ENCODE measurements around the gene DCAF4L1. TPM values are rescaled to one million over a fixed set of nuclear protein-coding genes. Genes with fewer than 3 reads are reported as not detected.

The DCAF4L1 gene
- polyA plus RNA-seq, 1 donor (not counting 4 experiments of a cell fraction or from before 2014, with no cell fraction given) = 0.75 TPM

DNA sequence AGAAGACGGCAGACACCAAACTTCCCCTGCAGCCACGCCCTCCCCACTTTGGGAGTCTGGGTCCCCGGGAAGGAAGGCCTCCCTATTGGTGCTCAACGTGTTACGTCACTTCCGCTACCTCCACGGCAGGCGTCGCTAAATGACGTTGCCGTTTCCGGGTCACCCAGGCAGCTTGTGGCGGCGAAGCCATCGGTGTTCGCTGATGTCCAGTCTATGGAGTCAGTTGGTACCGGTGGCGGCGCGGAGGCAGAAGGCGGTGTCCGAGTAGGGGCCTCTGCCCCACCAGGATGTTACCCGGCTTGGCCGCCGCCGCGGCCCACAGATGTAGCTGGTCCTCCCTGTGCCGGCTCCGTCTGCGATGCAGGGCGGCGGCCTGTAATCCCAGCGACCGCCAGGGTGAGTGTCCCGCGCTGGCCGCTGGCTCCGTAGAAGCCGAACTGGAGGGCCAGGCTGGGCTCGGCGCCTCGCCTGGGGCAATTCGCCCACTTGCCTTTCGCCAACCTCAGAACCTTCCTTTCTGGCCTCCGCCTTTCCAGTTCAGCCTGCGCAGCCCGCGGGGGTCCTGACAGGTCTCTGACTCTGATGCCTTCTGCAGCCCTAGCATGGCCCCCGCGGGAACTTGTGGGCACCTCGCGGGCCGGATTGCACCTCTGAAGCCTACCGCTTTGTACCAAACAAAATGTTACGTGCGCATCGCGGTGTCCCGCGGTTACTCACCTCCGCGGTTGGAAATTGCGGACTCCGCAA is 9.0 kb downstream of the DCAF4L1 start, which contains the start of gene SLC30A9:
Gene SLC30A9 (plus strand): TSS at position 166 of the 747 bp plus-strand sequence. CDS start 122 bp downstream, at position 288.
- H3K27ac ChIP-seq (ENCODE audit: control insufficient read depth, insufficient read depth, low read length) = peak within 1 kb of the TSS; percentile 75
- H2AFZ ChIP-seq (ENCODE audit: control insufficient read depth, low read length) = peak within 1 kb of the TSS; percentile 95
- H3K36me3 ChIP-seq (ENCODE audit: control insufficient read depth in 2 of 2, extremely low read depth in 1 of 2, insufficient read depth in 2 of 2, low read length in 2 of 2) = no peaks in the 10 kb centered on the region
- FAIRE-seq = peak; percentile 95
- no peak for TF ChIP-seq EZH2 (IDR thresholded peaks at IDR 0.05; ENCODE audit: low read length)
- TF ChIP-seq, protein P1, sequence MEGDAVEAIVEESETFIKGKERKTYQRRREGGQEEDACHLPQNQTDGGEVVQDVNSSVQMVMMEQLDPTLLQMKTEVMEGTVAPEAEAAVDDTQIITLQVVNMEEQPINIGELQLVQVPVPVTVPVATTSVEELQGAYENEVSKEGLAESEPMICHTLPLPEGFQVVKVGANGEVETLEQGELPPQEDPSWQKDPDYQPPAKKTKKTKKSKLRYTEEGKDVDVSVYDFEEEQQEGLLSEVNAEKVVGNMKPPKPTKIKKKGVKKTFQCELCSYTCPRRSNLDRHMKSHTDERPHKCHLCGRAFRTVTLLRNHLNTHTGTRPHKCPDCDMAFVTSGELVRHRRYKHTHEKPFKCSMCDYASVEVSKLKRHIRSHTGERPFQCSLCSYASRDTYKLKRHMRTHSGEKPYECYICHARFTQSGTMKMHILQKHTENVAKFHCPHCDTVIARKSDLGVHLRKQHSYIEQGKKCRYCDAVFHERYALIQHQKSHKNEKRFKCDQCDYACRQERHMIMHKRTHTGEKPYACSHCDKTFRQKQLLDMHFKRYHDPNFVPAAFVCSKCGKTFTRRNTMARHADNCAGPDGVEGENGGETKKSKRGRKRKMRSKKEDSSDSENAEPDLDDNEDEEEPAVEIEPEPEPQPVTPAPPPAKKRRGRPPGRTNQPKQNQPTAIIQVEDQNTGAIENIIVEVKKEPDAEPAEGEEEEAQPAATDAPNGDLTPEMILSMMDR (optimal IDR thresholded peaks at IDR 0.05 in 1 of 3, IDR thresholded peaks at IDR 0.05 in 1 of 3, conservative IDR thresholded peaks at IDR 0.05 in 1 of 3; ENCODE audit: extremely low read depth in 1 of 3, insufficient read depth in 2 of 3, low read length in 3 of 3) = peak in 1 of 3 experiments; percentile 20
- no peaks in the 10 kb centered on the region for H3K9me1 ChIP-seq (ENCODE audit: control insufficient read depth, extremely low read depth, insufficient read depth, low read length)
- no peaks in the 10 kb centered on the region for H3K27me3 ChIP-seq (ENCODE audit: control insufficient read depth, extremely low read depth, insufficient read depth, low read length)
- peak within 1 kb of the TSS; percentile 87 for H3K9ac ChIP-seq (ENCODE audit: control insufficient read depth, extremely low read depth, insufficient read depth, low read length)
- H3K4me1 ChIP-seq (ENCODE audit: control insufficient read depth, extremely low read depth, insufficient read depth, low read length) = peaks cover 13% of the 10 kb centered on the region
- H3K4me3 ChIP-seq (ENCODE audit: control insufficient read depth in 2 of 3, extremely low read depth in 1 of 3, insufficient read depth in 2 of 3, low read depth in 1 of 3, low read length in 3 of 3) = peak within 1 kb of the TSS; percentile 91 to 100 (median 92)
- peaks cover 46% of the 10 kb centered on the region for H3K79me2 ChIP-seq (ENCODE audit: control insufficient read depth, insufficient read depth, low read length)
- peak within 1 kb of the TSS; percentile 98 for H3K4me2 ChIP-seq (ENCODE audit: control insufficient read depth, extremely low read depth, insufficient read depth, low read depth, low read length)
- no peaks in the 10 kb centered on the region for H3K9me3 ChIP-seq (ENCODE audit: control insufficient read depth, low read depth, low read length)
- DNase-seq (ENCODE audit: low read depth, low spot score) = peak; percentile 49
- dilution Hi-C loops (cut with MboI; ENCODE audit: extremely low pct_ligation_motif_present, low sequenced_read_pairs) = no loop called here
- no peaks in the 10 kb centered on the region for H4K20me1 ChIP-seq (ENCODE audit: control insufficient read depth, extremely low read depth, insufficient read depth, low read length)

DNA sequence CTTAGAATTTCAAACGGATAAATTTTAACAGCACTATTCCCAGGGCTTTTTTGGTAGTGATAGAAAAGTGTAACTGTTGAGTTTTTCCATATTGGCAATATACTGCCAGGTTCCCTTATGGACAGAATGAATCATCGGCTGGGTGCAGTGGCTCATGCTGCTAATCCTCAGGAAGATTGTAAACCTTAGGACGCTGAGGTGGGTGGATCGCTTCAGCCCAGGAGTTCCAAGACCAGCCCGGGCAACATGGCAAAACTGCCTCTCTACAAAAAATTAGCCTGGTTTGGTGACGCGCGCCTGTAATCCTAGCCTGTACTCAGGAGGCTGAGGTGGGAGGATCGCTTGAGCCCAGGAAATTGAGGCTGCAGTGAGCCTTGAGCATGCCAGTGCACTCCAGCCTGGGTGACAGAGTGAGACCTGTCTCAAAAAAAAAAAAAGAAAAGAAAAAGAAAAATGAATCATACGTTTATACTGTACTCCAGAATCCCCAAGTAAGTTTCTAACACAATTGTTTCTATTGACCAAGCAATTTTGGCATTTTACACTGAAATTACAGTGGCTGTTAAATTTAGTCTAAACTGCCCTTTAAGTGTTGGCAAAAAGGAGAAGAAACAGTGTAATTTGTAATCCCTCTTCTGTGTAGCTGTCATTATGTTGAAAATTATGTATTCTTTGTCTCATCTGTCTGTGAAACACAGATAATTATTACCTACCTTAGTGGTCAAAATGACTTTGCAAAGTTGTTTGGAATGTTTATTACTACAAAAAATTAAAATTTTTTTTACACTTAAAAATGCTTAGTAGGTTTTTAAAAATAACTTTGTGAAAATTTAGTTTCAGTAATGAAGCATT is 10.6 kb downstream of the DCAF4L1 start:
- peaks cover 57% of the 10 kb centered on the region for H3K79me2 ChIP-seq (ENCODE audit: control insufficient read depth, insufficient read depth, low read length)
- no peak overlapping the region for H3K27ac ChIP-seq (ENCODE audit: control insufficient read depth, insufficient read depth, low read length)
- dilution Hi-C loops (cut with MboI; ENCODE audit: extremely low pct_ligation_motif_present, low sequenced_read_pairs) = no loop called here
- TF ChIP-seq, protein P1 (optimal IDR thresholded peaks at IDR 0.05 in 1 of 3, IDR thresholded peaks at IDR 0.05 in 1 of 3, conservative IDR thresholded peaks at IDR 0.05 in 1 of 3; ENCODE audit: extremely low read depth in 1 of 3, insufficient read depth in 2 of 3, low read length in 3 of 3) = no peak
- no peak for TF ChIP-seq EZH2 (IDR thresholded peaks at IDR 0.05; ENCODE audit: low read length)
- no peaks in the 10 kb centered on the region for H3K9me3 ChIP-seq (ENCODE audit: control insufficient read depth, low read depth, low read length)
- no peaks in the 10 kb centered on the region for H3K9me1 ChIP-seq (ENCODE audit: control insufficient read depth, extremely low read depth, insufficient read depth, low read length)
- peaks cover 13% of the 10 kb centered on the region for H3K4me1 ChIP-seq (ENCODE audit: control insufficient read depth, extremely low read depth, insufficient read depth, low read length)
- peak overlapping the region in 1 of 3 experiments; percentile 13 for H3K4me3 ChIP-seq (ENCODE audit: control insufficient read depth in 2 of 3, extremely low read depth in 1 of 3, insufficient read depth in 2 of 3, low read depth in 1 of 3, low read length in 3 of 3)
- no peak overlapping the region for H2AFZ ChIP-seq (ENCODE audit: control insufficient read depth, low read length)
- peak overlapping the region; percentile 95 for H3K4me2 ChIP-seq (ENCODE audit: control insufficient read depth, extremely low read depth, insufficient read depth, low read depth, low read length)
- H4K20me1 ChIP-seq (ENCODE audit: control insufficient read depth, extremely low read depth, insufficient read depth, low read length) = no peaks in the 10 kb centered on the region
- no peaks in the 10 kb centered on the region for H3K36me3 ChIP-seq (ENCODE audit: control insufficient read depth in 2 of 2, extremely low read depth in 1 of 2, insufficient read depth in 2 of 2, low read length in 2 of 2)
- DNase-seq (ENCODE audit: low read depth, low spot score) (no peak), FAIRE-seq (no peak)
- no peaks in the 10 kb centered on the region for H3K27me3 ChIP-seq (ENCODE audit: control insufficient read depth, extremely low read depth, insufficient read depth, low read length)
- H3K9ac ChIP-seq (ENCODE audit: control insufficient read depth, extremely low read depth, insufficient read depth, low read length) = no peak overlapping the region
